Spleen (tissue), 7 donors: Measurements from ENCODE around the gene ACSL1.

Experiments
- POLR2AphosphoS5 ChIP-seq, 3 donors: sonication (generic); formaldehyde crosslinking; IDR thresholded peaks; one replicate each; pipeline ENCODE4 v1.5.1; 2017; ENCODE audit warnings: antibody characterized with exemption in 3 of 3
- TF ChIP-seq, protein P1 (sequence below), 11 experiments: fragments of 200-600 bp in 7 of 11; fragments of 450-650 bp in 4 of 11; sonication (generic) in 4 of 11; IDR thresholded peaks in 8 of 11; conservative IDR thresholded peaks in 3 of 11; 1 replicate in 7 of 11; 2 replicates in 4 of 11; pipeline versions ENCODE4 v1.4.0 to v1.8.0; 2016 to 2021; ENCODE audit warnings: antibody characterized with exemption in 11 of 11, inconsistent platforms in 4 of 11, mild to moderate bottlenecking in 1 of 11
- donor health status: DM: no; HTN: no; CAD: no; lungs with moderate emphysema.
- donor health status: DM: no; HTN: no; CAD: no.
- donor health status: DM: no; HTN: no; CAD: no.

DNA sequence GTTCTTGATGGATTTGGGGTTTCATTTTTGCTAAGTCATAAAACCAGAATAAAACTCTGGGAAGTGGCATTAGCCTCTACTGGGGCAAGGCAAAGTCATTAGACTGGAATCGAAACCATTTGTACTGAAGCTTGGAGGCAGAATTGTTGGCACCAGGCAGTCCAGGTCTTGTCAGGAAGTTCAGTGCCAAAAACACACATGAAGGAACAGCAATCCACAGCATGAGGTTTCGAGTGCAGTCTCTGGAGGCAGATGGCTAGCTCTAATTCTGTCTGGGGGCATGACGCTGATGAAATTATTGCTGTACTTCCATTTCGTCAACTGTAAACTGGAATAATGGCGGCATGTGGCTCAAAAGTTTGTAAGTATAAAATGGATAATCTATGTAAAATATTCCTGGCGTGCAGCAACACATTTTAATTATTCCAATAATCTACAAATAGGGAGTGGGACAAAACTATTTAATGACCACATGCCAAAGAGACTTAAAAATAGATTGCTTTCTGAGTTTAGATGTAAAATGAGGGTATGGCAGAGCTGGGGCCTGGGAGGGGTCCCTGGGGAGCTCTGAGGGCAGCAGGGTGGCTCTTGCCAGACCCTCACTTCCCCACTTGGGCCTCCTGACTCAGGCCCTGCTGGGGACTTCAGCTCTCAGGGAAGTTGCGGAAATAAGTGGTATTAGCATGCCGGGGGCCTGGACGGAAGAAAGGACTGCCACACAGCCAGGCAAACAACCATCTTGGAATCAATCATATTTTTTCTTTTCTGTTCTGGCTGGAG is 73.1 kb downstream of the ACSL1 start:
- TF ChIP-seq, protein P1, sequence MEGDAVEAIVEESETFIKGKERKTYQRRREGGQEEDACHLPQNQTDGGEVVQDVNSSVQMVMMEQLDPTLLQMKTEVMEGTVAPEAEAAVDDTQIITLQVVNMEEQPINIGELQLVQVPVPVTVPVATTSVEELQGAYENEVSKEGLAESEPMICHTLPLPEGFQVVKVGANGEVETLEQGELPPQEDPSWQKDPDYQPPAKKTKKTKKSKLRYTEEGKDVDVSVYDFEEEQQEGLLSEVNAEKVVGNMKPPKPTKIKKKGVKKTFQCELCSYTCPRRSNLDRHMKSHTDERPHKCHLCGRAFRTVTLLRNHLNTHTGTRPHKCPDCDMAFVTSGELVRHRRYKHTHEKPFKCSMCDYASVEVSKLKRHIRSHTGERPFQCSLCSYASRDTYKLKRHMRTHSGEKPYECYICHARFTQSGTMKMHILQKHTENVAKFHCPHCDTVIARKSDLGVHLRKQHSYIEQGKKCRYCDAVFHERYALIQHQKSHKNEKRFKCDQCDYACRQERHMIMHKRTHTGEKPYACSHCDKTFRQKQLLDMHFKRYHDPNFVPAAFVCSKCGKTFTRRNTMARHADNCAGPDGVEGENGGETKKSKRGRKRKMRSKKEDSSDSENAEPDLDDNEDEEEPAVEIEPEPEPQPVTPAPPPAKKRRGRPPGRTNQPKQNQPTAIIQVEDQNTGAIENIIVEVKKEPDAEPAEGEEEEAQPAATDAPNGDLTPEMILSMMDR (IDR thresholded peaks at IDR 0.05 in 8 of 11, conservative IDR thresholded peaks at IDR 0.05 in 3 of 11) = no peak
- peak in 1 of 3 donors; percentile 40 for TF ChIP-seq POLR2AphosphoS5 (IDR thresholded peaks at IDR 0.05)
